H4 (cell line): Measurements from ENCODE around the gene DOK1. TPM values are rescaled to one million over a fixed set of nuclear protein-coding genes. Genes with fewer than 3 reads are reported as not detected.
"Not testable (repeated sequence)": the region's sequence is repeated elsewhere in the genome, so short reads cannot be mapped to it uniquely, and the experiment has no call there.

Experiments
- DNase-seq: peaks from one replicate; pipeline ENCODE4 v3.0.0-alpha.2; 2015; ENCODE audit warnings: low spot score
- total RNA-seq: library from RNA; depleted of rRNA; stranded (reverse); fragments of >200 nt; shearing (Covaris generic); gene quantifications from 2 replicates; pipeline ENCODE4 v1.2.3, GENCODE V29; 2014

Gene DOK1
- total RNA-seq, 1 experiment from 2014 or later = 2.1 TPM

DNA sequence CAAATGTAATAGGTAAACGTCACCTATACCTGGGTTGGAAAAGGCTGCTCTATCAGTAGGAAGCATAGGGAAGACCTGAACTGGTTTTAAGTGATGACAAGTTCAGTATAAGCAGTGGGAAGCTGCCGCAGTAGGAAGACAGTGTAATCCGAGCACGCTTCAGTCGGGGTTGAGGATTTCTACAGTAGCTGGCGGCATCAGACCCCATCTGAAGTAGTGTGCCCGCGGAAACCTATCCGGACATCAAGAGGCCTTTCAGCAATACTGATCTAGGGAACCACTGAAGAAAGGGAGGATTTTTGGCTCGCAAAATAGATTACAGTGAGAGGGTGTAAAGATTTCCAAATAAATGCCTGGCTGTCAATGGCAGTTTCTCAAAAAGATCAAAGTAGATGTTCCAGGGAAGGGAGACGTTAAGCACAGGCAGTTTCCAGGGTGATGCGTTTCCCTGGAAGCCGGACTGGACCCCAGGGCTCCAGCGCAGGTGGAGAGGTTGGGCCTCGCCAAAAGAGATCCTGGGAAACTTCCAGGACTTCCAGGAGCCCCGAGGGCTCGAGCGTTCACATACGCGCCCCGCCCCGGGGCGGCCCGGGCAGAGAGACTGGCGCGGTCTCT lies 6.1 kb upstream of the DOK1 start:
- no peak for DNase-seq

DNA sequence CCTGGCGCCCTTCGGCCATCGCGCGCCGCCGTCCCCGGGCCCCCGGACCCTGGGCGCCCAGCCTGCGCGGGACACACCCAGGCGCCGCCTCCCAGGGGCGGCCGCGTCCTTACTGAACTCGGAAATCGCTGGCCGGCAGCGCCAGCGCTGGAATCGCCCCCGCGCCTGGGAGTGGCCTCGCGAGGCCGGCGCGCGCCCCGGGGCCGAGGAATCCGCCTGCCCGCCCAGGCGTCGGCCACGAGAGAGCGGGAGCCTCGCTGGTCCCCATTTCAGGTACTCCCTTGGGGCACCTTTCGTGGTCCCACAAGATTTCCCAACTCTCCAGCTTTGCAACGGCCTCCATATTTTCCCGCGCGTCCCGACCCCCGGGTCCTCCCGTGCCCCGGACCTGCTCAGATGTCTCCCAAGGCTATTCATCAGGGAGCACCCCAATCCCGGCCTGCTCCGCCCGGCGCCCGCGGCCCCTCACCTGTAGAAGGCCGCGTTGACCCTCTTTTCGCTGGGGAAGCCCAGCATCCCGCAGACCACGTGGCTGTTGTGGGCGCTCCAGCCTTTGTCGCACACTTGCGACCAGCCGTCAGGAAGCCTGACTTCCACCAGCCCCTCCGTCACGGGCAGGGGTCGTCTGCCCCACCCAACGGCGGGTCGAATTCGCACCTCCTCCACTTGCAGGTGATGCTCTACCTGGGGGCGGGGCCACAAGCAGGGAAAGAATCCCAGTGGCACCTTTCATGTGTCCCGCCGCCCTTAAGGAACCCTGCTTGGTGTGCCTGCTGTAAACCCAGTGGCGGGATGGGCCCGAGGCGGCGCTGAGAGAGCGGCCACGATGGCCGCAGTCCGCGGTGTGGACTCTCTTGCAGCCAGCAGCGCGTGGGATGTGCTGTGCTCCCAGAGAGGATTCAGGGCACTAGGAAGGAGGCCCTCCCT lies 5.4 kb upstream of the DOK1 start:
- DNase-seq = no peak

DNA sequence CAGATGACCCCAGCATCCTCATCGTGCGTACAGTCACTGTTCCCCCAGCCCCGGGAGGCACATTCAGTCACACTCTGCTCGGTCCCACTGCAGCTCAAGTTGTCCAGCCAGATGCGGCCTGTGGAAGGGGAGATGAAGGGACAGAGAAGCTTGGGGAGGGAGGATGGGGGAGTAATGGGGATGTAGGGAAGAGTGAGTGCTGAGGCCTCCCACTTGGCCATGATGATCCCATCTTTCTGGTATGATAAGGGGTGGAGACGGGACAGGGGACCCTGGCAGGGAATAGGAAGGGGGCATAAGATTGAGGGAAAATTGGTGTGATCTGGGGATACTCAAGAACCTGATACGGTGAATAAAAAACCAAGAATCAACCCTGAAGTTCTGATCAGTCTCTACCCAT lies 4.3 kb upstream of the DOK1 start:
- no peak for DNase-seq

DNA sequence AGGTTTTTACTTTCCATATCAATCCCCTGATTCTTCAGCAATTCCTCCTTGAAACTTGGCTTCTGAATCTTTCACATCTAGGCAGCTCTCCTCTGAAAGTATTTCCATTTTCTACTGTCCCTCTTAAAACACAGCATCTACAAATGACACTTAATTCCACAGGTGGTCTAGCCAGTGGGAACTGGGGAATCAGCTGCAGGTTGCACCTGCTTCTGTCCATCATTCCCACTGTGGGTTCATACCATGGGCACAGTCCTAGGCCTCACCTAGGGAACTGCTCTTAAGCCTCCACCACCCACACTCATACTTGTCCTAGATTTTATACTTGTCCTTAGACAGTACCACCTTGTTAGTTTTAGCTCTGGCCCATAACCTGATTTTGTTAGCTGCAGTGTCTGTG lies 3.0 kb upstream of the DOK1 start:
- DNase-seq = no peak

DNA sequence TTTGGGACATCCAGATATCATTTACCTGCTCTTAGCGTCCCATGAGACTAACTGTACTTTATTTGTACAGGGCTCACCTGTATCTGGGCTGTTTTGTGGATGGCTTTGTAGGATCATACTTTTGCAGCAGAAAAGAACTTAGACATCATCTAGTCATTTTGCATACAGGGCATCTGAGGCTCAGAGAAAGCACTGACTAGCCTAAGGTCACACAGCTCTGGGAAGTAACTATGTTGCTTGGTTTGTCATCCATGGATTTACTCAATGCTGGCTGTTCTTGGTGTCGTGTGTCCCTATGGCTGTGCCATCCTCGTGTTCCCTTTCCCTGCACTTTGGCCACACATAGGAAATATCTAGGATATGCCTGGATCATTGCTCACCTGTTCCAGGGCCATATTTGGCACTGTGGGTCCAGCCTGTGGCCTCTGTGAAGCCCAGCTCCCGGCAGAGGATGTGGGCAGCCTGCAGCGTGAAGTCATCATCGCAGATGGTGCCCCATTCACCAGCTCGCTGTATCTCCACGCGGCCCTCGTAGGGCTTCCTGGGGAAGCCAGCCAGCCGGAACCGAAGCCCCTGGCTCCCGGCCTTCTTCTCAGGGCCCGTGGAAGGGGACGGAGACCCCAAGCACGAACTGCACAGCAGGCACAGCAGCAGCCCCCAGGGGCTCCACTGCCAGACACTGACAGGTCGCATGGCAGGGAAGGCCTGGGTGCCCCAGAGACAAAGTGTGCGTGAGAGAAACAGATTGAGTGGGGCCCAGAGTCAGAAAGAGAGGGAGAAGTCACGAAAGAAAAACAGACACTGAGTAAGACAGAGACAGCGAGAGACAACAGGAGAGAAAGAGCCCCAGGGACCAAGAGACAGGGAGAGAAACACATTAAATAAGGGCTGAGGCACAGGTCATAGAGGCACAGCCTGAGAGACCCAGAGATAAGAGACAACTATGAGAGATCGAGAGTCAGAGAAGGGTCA lies 2.3 kb upstream of the DOK1 start:
- DNase-seq = no peak

DNA sequence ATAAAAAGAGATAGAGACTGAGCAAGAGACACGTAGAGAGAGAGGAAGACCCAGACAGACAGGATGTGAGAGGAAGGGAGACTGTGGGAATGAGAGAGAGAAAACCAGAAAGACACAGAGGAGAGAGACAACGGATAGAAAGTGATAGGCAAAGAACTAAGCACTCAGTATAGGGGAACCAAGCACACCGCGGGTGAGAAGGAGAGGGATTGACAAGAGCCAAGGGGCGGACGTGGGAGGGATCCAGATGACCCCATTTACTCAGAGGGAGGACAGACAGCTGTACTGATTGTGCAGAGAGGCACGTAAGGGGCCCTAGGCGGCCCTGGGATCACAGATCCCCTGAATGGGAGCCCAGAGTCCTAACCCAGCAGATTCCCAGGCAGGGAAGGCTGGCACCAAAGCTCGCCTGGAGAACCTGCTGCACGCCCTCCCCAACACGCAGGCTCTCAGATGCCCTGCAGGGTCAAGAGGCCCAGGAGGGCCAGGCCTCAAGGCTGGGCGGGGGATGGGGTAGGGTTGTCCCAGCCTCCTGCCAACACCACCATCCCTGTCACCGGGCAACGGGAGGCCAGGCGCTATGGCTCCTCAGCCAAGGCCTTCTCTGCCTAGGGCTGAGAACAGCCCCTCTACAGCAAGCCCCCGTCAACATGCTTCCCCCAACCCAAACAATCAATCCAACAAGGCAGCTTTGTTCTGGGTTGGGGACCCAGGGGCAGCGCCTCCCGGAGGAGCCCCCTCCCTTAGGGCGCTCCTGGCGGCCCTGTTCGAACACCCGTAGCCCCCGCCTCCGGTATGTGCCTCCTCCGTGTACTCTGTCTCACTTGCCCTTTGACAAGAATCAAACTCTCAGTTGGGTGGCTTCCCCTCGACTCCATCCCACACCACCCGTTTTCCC lies 1.4 kb upstream of the DOK1 start:
- no peak for DNase-seq

DNA sequence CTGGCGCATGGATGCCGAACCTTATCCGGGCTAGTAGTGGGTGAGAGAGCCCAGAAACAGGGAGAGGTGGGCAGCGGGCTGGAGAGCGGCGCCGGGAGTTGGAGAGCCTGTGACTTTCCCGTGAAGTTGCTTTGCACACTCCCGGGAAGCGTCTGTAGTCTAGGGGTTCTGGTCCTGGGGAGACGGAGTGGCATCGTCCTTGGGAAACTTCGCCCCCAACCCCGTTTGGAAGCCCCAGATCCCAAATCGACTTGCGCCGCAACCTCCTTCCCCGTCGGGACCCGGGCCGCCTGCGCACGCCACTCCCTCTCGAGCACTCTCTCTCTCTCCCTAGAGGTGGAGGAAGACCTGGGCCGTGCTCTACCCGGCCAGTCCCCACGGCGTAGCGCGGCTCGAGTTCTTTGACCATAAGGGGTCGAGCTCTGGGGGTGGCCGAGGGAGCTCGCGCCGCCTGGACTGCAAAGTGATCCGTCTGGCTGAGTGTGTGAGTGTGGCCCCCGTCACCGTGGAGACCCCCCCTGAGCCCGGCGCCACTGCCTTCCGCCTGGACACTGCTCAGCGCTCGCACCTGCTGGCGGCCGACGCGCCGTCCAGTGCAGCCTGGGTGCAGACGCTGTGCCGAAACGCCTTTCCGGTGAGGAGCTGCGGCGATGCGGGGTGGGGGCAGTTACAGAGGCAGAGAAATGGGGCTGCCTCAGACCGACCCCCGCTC lies 456 bp downstream of the DOK1 start:
- DNase-seq = no peak

DNA sequence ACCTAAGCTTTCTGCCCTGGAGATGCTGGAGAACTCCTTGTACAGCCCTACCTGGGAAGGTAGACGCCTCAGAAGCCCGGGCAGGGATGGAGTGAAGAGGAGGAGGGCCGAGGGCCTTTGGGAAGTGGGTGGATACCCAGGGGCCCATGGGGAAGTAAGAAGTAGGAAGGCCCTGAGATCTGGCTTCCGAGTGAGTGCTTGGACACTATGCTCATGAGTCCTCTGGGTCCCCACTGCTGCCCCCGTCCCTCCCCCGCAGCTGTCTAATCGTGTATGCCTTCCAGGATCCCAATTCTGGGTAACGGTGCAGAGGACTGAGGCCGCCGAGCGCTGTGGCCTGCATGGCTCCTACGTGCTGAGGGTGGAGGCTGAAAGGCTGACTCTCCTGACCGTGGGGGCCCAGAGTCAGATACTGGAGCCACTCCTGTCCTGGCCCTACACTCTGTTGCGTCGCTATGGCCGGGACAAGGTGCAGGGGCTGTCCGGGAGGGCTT lies 1.1 kb downstream of the DOK1 start:
- no peak for DNase-seq

DNA sequence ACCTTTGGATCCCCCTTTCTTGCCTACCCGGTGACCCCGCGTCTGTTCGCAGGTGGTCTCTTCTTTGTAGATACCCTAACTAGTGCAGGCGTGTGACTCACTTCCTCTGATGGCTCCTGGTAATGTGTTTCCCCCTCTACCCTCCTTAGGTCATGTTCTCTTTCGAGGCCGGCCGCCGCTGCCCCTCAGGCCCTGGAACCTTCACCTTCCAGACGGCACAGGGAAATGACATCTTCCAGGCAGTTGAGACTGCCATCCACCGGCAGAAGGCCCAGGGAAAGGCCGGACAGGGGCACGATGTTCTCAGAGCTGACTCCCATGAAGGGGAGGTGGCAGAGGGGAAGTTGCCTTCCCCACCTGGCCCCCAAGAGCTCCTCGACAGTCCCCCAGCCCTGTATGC lies 1.6 kb downstream of the DOK1 start:
- no peak for DNase-seq

DNA sequence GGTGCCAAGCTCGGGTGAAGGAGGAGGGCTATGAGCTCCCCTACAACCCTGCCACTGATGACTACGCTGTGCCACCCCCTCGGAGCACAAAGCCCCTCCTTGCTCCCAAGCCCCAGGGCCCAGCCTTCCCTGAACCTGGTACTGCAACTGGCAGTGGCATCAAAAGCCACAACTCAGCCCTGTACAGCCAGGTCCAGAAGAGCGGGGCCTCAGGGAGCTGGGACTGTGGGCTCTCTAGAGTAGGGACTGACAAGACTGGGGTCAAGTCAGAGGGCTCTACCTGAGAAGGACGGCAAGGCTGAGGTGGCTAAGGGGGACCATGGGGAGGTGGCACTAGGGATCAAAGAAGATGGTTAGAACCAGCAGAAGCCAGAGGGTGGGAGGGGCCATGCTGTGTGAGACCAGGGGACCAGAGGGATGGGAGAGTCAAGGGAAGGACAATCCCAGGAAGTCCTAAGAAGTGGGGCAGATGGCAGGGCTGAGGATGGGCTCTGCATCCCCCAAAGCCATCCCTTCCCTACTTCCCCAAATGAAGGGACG lies 2.4 kb downstream of the DOK1 start:
- DNase-seq = no peak

DNA sequence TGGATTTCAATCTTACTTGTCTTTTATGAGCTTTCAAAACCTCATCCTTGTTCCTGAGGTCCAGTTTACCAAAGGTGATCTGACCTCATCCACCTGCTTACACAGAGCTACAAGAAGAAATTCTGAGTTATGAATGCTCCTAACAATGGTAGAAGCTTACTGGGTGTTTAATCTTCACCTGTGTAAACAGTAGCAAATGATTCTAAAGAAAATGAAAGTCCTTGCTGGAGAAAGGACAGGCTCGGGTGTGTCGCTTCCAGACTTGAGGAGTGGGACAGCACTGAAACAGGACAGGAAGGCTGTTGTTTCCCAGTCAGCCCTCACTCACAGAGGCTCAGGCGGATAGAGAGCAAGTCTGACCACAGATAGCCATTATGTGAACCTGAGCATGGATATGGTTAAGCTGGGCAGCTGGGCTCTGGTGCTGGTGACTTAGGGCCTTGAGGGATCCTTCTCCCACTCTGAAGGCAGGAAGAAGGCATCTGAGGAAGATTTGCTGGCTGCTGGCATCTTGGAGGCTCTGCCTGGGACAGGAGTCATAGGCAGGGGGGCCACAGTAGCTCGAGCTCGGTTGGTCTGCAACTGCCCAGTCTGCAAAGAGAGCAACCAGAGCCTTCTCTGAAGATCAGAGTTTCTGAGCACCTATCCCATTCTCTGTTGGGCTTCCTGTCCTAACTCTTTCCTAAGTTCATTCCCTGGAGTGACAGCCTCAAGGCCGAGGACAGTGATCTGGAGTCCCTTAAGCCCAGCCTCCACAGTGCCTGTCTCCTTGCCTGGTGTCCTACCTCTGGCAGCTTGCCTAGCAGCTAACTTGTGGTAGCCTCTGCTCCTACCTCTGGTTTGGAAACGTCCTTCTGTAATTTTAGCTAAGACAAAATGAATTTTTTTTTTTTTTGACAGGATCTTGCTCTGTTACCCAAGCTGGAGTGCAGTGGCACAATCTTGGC lies 4.0 kb downstream of the DOK1 start:
- no peak for DNase-seq

DNA sequence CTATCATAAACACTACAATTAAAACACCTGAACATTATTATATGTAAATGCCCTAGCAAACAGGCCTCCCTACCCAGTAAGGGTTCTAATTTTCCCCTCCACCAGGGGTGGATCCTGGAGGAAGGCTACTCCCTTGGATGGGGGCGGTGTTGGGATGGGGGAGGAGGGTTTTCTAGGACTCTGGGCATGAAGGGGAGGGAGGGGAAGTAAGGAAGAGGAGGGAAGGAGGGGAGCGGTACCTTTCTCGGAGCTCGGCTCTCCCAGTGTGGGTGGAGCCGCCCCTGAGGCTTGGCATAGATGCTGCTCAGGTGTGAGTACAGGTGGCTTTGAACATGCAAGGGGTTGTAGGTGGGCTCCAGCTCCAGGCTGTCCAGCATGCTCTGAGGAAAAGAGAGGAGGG lies 5.4 kb downstream of the DOK1 start:
- DNase-seq = no peak

DNA sequence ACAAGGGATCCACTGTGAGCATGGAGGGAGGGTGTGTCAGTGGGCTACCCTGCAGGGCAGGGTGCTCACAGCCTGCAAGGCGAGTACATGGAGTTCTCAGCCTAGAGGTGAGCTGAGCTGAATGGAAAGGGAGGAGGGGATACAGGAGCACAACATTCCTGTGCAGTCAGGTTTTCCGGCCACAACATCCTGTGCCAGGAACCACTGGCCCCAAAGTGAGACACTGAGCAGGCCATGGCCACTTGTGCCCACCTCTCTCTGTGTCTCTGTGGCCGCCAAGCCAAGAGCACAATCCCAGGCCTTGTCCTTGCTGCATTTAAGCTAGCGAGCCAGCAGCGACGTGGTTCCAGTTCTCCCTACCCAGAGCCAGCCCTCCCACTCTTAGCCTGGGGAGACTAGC lies 6.1 kb downstream of the DOK1 start:
- DNase-seq = peak; percentile 32

DNA sequence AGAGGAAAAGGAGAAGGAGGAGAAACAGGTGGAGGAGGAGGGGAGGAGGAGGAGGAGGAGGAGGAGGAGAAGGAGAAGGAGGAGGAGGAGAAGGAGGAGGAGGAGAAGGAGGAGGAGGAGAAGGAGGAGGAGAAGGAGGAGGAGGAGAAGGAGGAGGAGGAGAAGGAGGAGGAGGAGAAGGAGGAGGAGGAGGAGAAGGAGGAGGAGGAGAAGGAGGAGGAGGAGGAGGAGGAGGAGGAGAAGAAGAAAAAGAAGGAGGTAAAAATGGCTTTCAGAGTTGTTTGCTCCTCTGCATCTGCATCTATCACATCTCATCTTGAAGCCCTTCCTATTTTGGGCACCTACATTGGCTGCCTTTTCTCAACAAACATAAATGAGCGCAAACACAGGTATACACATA lies 6.5 kb downstream of the DOK1 start:
- DNase-seq = not testable (repeated sequence)

DNA sequence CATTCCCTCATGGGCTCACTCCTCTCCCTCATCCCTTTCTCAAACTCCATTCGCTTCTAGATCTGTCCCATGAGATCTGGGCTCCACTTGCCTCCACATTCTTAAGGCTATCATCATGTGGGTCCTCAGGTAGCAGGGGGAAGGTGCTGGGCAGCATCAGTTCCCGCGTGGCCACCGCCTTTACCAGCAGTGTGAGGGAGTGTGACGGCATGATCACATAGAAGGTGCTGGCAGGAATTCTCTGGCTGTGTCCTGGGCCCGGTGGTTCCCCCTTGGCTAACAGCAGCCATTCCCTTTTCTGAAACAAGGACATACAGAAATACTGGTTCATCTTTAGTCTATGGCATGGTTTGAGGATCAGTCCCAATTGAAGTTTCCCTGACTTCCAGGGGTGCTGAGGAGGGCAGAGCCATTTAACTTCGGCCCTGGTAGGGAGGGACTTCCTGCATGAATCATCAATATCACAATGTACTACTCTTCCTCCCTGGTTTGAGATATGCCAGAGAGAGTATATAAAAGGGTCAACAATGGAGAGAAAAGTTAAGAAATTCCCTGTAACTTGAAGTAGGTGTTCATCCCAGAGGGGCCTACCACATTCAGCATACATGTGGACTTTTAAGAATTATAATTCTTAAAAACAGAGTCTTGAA lies 7.7 kb downstream of the DOK1 start:
- no peak for DNase-seq

DNA sequence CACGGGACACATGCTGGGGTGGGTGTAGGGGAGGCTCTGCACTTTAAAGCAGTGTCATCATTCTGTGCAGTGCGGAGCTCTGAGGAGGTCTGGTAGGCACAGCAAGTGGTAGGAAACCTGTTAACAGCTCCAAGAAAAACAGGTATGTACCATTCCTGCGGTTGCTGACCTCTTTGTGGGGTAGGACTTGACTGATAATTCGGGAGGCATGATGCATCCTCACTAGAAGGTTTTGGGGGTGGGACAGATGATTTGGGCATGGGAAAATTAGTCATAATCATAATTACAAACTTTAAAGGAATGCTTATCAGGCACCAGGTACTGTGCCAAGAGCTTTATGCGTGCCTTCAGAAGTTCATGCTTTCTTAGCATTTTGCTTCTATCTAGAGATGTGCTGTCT lies 9.7 kb downstream of the DOK1 start:
- DNase-seq = no peak

DNA sequence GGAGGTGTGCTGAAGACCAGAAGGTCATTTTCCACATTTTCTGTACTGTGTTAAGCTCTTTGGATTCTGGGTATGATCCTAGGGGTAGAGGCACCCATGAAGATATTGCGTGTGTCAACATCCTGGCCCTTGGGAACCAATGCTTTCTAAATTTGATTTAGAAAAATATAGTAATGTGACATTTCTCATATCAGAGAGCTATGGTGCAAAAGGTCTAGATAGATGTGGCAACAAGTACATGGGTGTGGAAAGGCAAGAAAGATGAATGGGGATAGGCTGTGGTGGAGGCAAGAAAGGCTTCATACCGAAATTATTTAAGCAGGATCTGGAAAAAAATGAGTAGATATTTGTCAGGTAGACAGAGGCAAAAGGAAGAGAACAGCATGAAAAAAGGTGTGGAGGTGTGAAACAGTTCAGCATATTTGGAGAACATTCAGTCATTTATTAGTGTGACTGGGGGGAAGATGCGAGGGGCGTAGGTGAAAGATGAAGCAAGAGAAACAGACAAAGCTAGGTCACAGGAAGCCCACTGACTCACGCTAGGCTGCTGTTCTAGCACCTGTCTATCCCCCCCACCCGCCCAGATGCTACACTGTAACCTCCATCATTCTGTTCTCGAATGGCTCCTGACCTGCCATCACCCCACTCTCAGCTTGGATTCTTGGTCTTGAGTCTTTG lies 11.7 kb downstream of the DOK1 start:
- no peak for DNase-seq

DNA sequence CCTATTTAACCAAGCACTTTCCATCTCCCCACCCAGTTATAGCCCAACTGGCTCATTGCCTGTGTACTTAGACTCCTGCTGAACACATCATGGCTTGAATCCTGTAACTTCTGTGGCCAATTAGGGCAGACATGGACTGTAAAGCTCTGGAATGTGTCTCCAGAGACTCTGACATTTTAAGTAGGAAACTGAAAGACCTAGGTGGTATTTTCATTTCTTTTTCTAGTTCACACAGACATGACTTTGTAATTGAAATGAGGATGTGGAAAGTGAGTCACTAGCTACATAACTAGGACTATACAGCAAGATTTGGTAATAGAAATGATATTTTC lies 12.2 kb downstream of the DOK1 start:
- peak; percentile 36 for DNase-seq
